RCC 7860 (cell line): ENCODE data around the gene RSPRY1.

Experiments
- DNase-seq: peaks from one replicate; pipeline ENCODE4 v3.0.0-alpha.2; 2015; ENCODE audit warnings: low spot score
- FAIRE-seq: peaks from 2 replicates; lab custom pipeline; 2012; peaks lifted over from hg19 to GRCh38; lab: Jason Lieb, UNC

RSPRY1 gene

GRCh38 chr16:57289391-57290257 is 103.5 kb downstream of the RSPRY1 start:
- FAIRE-seq (no peak), DNase-seq (no peak)
